ENCODE measurements around the gene CAT.

CAT gene

DNA sequence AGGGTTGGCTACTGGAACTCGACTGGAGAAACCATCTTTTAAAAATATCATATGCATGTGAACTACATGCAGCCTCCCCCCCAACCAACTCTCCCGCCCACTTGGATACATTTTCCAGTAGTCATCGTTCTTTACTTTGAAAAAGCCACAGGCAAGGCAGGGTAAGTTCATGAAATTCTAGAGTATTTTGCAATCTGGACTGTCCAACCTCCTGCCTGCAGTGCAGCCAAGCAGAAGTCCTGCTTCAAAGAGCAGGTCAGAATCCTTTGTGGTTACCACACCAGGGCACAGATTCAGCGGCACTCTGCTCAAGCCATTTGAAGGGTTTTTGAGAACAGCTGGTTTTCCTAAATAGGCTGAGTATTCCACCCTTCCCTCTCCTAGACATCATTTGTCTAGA, 62.8 kb downstream of the CAT start:
- DNase-seq, result no peak

GRCh38 chr11:34501949-34502348, 63.2 kb downstream of the CAT start:
- DNase-seq, result no peak

DNA sequence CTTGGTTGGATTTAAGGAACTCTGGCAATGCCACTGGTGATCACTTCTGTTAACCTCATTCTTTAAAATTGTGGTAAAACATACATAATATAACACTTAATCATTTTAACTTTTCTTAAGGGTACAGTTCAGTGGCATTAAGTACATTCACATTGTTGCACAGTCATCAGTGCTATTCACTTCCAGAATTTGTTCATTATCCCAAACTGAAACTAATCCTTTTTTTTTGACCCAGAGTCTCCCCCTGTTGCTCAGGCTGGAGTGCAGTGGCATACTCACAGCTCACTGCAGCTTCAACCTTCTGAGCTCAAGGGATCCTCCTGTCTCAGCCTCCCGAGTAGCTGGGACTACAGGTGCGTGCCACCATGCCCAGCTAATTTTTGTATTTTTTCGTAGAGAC, 64.2 kb downstream of the CAT start:
- no peak for DNase-seq

DNA sequence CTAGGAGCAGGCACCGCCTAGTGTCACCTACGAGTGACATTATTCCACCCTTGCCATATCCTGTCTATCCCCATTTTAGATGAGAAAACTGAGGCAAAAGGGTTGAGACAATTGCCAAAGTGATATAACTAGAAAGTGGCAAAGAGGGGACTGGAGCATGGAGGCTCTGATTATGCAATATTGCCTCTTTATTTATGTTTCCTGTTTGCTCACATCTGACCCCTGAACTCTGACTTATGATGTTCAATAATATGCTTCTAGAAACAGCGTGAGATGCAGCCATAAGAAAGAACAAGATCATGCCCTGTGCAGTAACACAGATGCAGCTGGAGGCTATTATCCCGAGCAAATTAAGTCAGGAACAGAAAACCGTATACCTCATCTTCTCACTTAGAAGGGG, 67.1 kb downstream of the CAT start:
- no peak for DNase-seq

GRCh38 chr11:34507156-34507555, 68.4 kb downstream of the CAT start:
- DNase-seq, result no peak

DNA sequence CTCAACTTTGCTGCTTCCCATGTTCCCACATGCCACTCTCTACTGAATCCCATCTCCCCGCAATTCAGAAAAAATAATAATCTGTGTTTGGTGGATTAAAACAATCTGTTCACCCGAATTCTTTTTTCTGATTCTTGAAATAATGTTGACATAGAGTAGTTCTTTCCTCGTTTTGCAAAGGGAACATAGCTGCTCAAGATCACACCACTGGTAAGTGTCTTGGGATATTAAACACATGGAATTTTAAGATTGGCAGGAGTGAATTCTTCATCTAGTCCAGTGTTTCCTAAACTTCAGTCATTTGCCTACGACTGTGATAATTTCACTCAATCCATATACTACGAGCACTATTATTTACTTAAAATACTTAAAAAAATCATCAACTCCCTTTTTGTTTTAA, 68.9 kb downstream of the CAT start:
- no peak for DNase-seq

GRCh38 chr11:34508524-34508923, 69.8 kb downstream of the CAT start:
- DNase-seq, result no peak

GRCh38 chr11:34509336-34509876, 70.7 kb downstream of the CAT start:
- DNase-seq, result no peak

DNA sequence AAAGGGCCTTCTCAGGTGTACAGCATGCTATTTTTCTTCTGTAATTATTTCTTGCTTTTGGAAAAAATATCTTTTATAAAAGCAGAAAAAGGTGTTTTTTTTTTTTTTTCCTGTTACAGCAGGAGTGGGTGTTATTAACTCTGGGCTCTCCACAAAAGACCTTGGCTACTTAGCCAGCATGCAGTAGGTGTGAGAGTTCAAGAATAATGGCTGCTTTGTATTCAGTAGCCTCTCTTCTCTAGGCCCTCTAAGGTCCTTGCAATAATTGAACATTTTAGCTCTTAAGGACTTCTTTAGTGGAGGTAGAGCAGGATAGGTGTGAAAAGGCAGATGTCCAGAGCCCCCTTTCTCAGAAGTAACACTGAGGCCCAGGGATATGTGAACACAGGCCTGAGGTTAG, 71.5 kb downstream of the CAT start:
- no peak for DNase-seq

DNA sequence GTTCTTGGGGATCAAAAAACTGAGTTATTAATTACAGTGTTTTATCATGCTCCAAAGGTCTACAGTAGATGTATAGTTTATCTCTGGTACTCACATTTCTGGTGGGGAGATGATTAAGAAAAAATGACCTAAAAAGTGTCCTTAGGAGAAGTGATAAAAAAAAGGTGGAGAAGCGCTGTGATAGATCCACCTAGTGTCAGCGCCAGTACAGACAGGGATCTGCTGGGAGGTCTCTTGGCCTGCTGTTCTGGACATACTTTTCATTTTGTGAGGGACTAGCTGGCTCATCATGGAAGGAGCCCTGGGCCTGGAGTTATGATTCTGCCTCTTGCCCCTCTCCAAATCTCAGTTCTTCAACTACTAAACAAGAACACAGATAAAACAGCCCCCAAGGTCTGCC, 71.9 kb downstream of the CAT start:
- no peak for DNase-seq

GRCh38 chr11:34512840-34513681, 74.3 kb downstream of the CAT start:
- DNase-seq, result peak; percentile 20

DNA sequence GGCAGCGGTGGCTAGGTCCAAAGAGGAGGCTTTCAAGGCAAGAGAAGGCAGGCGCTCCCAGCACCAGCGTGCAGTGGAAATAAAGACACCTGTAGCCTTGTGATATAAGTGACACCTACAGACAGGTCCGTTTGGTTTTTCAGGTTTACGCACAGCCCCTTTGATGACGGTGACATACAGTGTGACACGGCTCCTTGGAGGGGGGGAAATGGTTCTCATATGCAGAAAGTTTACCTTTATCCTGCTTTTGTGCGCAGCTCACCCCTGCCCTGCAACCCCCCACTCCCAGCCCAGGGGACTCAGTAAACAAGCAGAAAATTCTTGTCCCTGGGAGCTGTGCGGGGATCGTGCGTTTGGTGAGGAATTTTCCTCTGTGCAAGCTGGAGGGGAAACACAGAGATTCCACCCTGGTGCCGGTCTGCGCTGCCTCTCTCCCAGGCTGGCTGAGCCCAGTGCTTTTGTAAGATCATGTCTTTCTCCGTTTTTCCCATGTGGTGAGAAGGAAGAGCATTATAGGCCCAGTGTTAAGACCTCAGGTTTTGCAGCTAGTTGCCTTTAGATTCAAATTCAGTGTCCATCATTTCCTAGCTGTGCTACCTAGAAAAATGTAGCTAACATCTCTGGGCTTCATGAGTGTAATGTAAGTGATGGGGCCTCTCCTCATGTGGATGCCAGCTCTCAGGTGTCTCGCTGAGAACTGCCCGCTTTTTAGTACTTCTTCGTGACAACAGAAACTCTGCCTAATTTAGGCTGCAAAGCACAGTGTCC, 75.1 kb downstream of the CAT start, which contains the start of gene ELF5:
ELF5 (minus strand) TSS at position 113 of the 768 bp plus-strand sequence. CDS start 8,045 bp downstream, outside the sequence.
- no peak for DNase-seq

GRCh38 chr11:34514597-34514996, 75.9 kb downstream of the CAT start:
- no peak for DNase-seq

- no peak for DNase-seq
Measured at GRCh38 chr11:34516247-34517040, 77.7 kb downstream of the CAT start.

DNA sequence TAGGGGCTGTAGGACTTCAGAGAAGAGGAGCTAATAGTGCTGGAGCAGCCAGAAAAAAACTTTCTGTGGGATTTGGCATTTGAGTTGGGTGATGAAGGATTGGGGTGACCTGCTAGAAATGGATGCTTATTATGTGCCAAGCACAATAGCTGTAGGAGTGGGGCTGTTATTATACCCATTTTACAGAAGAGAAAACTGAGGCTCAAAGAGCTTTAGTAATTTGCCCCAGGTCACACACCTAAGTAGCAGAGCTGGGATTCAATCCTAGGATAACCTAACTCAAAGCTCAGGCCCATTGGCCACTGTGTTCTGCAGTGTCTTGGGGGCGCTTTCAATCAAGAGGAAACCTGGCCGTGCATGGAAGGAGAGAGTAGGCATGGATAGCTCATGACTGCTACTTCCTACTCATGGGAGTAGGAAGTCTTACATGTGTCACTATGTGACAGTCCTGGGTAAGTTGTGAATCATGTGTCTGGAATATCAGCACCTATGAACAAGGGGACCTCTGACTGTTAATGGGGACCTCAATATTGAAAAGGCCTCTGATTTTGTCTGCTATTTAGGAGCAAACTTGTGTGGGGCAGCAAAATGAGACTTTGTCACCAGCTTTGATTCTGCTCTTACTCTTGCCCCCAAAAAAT, 81.0 kb downstream of the CAT start:
- DNase-seq, result no peak

GRCh38 chr11:34521265-34521664, 82.5 kb downstream of the CAT start:
- DNase-seq, result no peak

All from activated CD4-positive, alpha-beta T cell treated with anti-CD3 and anti-CD28 coated beads for 1 hour (primary cell).